NOMO-1 treated with DMSO at 0.1 percent for 48 hours (cell line): Measurements from ENCODE around the gene CSNK2B.
A peak's percentile ranks its signal among the peaks of the same experiment; 100 is the strongest.

Experiments used
- DNase-seq: peaks from one replicate; lab custom pipeline; 2025; ENCODE audit not compliant: unreplicated experiment; lab: John Stamatoyannopoulos, UW

CSNK2B gene

GRCh38 chr6:31665501-31666336, at the start of gene CSNK2B:
TSS of gene CSNK2B (plus strand) at chr6:31666080. CDS start at chr6:31666832, 752 bp downstream.
- DNase-seq = peak; percentile 99

GRCh38 chr6:31617010-31617409, 48.9 kb upstream of the CSNK2B start:
- DNase-seq = no peak

- DNase-seq = peak; percentile 99
Observed at GRCh38 chr6:31619805-31620585, 45.9 kb upstream of the CSNK2B start.

- peak; percentile 72 for DNase-seq
Observed at GRCh38 chr6:31620586-31621319, 45.1 kb upstream of the CSNK2B start, which contains the start of gene PRRC2A. TSS of gene PRRC2A (plus strand) at chr6:31620715. CDS start at chr6:31622790, 2,075 bp downstream.

- no peak for DNase-seq
Observed at GRCh38 chr6:31621320-31621939, 44.5 kb upstream of the CSNK2B start.

- DNase-seq = no peak
Observed at GRCh38 chr6:31621991-31622390, 43.9 kb upstream of the CSNK2B start.

GRCh38 chr6:31622684-31623091, 43.2 kb upstream of the CSNK2B start:
- peak; percentile 38 for DNase-seq

GRCh38 chr6:31624070-31624469, 41.8 kb upstream of the CSNK2B start:
- DNase-seq = no peak

GRCh38 chr6:31626952-31627351, 38.9 kb upstream of the CSNK2B start:
- no peak for DNase-seq

- DNase-seq = no peak
Observed at GRCh38 chr6:31627690-31628287, 38.1 kb upstream of the CSNK2B start.

GRCh38 chr6:31629014-31629413, 36.9 kb upstream of the CSNK2B start:
- DNase-seq = no peak

GRCh38 chr6:31630177-31630934, 35.5 kb upstream of the CSNK2B start:
- no peak for DNase-seq

GRCh38 chr6:31631209-31631608, 34.7 kb upstream of the CSNK2B start:
- no peak for DNase-seq

GRCh38 chr6:31631681-31632278, 34.1 kb upstream of the CSNK2B start:
- DNase-seq = no peak

GRCh38 chr6:31632279-31632946, 33.5 kb upstream of the CSNK2B start:
- DNase-seq = no peak

GRCh38 chr6:31633447-31633846, 32.4 kb upstream of the CSNK2B start:
- DNase-seq = no peak

GRCh38 chr6:31634131-31634530, 31.7 kb upstream of the CSNK2B start:
- DNase-seq = no peak

- no peak for DNase-seq
Observed at GRCh38 chr6:31634969-31635575, 30.8 kb upstream of the CSNK2B start.
